Middle frontal gyrus (tissue), 1 donor: Measurements from ENCODE around the gene PROSER1.
"Not testable (repeated sequence)": the region's sequence is repeated elsewhere in the genome, so short reads cannot be mapped to it uniquely, and the experiment has no call there.

Experiments used
- DNase-seq: peaks from one replicate; pipeline ENCODE4 v3.0.0-alpha.2; 2015; ENCODE audit warnings: low spot score; ENCODE audit errors: extremely low spot score

Gene PROSER1

GRCh38 chr13:39025433-39025839 is 12.5 kb downstream of the PROSER1 start:
- DNase-seq, result no peak

DNA sequence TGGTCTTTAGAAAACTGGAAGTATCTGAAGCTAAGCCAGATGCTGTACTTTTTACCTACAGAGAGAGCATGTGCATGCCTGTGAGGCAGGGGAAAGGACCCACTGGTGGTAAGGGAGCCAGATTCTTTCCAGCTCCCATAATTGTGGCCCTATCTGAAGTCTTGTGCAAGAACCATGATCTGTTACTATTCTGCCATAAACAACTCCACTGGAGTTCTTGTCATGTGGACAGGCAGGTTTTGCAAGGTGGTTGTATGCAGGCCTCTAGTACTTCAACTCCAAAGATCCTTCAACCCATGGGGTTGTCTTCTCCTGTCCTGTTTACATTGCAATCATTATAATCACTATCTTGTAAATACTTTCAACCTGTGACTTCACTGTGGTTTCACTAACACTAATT is 14.1 kb downstream of the PROSER1 start:
- DNase-seq, result no peak

DNA sequence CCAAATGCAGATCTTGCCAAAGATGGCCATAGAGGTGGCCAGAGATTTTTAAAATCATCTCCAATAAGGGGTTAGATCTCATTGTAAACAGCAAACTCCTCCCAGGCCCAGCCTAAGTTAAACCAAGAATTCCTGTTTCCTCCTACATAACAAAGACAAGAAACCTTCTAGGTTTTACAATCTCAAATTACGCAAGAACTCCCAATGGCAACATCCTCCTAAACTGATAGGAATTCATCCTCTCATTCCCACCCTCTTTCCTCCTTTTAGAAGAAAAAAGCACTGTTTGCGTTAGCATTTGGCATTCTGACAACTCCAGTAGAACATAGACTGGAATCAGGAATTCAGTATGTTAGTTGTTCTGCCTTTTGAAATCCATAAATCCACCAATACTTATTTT is 14.6 kb downstream of the PROSER1 start:
- no peak for DNase-seq

DNA sequence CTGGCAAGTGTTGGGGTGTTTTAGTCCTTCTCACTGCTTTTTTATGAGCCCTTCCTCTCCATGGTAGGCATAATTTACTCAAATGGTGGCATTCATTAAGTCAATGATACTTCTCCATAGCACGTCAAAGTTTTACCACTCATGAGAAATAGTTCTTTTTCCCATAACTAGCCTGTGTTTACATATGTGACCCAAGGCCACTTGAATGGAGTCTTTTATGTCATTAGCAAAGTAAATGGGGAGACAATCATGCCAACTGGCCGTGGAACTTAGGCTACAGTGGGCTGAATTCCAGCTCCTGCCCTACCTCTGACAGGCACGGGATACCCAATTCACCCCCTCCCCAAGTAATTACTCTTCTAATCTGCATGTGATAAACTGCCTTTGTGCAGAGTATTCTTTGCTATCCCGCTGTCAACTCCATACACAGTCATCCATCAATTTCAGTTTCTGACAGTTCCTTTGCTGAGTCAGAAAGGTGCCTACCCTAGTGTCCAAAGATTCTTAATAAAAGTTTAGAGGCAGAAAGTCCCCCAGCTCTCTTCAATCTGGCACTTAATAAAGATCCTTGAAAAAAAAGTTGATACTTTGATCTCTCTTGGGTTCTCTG is 16.9 kb downstream of the PROSER1 start:
- no peak for DNase-seq

GRCh38 chr13:39016787-39017186 is 21.1 kb downstream of the PROSER1 start:
- no peak for DNase-seq

DNA sequence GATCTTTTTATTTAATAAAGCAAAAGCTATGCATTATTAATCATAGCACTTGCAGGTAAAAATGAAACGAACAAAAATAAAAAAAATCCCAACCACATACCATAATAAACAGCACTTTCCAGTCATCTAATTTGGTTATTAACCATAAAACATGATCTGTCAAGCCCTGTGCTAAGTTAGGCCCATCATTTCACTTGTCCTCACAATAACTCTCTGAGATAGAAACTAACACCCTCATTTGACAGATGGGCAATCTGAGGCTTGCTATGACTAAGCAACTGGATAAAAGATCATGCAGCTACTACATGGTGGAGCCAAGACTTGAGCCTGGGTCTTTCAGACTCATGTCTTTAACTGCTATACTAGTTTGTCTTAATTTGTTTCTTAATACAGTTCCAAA is 21.8 kb downstream of the PROSER1 start:
- no peak for DNase-seq

GRCh38 chr13:39013462-39013861 is 24.4 kb downstream of the PROSER1 start:
- DNase-seq, result no peak

DNA sequence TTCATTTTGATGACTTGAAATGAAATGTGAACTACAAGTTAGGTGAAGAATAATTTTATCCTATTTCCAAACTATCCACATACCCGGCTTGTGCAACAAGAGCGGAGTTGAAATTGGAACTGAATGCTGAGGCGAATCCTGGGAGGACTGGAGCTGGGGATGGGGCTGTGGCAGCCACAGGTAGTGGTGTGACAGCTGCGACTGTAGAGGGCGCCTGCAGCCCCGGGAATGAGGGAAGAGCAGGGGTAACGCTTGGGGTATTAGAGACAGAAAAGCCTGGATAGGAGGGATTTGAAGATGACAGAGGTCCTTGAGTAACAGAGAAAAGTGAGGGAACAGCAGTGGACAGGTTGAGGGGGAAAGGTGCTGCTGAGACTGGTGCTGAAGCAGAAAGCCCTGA is 25.3 kb downstream of the PROSER1 start:
- no peak for DNase-seq

- DNase-seq, result not testable (repeated sequence)
Measured at GRCh38 chr13:39006371-39007111, 31.3 kb downstream of the PROSER1 start.

- no peak for DNase-seq
Measured at GRCh38 chr13:38998739-38999138, 39.1 kb downstream of the PROSER1 start.

- no peak for DNase-seq
Measured at GRCh38 chr13:38993381-38993780, 44.5 kb downstream of the PROSER1 start.

- DNase-seq, result no peak
Measured at GRCh38 chr13:38990693-38991092, 47.2 kb downstream of the PROSER1 start, which contains the start of gene STOML3. Gene STOML3, minus strand, starts transcription at chr13:38990831. Its CDS starts 110 bp downstream, at chr13:38990721.

GRCh38 chr13:38981096-38981495 is 56.8 kb downstream of the PROSER1 start:
- DNase-seq, result no peak

- no peak for DNase-seq
Measured at GRCh38 chr13:38980750-38981078, 57.2 kb downstream of the PROSER1 start.

DNA sequence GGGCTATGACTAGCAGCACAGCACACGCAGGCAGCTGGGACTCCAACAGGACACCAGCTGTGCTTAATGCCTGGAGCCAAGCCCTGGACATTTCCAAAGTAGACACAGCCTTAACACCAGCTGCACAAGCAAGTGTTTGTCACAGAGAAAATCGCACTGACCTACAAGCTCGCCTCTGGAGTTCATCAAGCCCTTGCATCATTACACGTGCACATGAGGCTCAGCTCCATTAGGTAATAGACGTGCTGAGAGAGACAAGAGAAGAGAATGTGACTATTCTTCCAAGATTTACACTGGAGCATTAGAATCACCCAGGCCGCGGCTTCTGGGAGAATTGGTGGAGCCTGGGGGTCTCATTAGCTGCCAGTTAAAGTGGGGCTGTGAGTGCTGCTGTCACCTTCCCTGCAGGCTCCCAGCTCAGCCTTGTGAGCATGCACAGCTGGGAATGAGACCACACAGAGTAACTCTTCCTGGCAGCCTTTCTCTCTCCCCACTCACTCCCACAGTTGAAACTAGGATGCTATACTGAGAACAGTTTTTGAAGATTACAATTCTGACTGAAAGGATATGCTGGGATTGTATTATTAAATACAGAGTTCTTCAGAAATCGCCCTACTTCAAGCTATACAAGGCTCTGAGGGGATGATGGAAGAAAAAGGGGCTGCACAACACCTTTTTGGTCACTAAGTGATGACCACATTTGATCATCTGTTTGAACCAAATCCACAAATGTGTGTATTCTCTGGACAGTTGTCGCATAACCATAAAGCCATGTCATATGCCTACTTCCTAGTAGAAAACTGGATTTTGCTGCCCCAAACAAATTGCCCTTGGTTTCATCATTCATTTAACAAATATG is 57.8 kb downstream of the PROSER1 start:
- no peak for DNase-seq

DNA sequence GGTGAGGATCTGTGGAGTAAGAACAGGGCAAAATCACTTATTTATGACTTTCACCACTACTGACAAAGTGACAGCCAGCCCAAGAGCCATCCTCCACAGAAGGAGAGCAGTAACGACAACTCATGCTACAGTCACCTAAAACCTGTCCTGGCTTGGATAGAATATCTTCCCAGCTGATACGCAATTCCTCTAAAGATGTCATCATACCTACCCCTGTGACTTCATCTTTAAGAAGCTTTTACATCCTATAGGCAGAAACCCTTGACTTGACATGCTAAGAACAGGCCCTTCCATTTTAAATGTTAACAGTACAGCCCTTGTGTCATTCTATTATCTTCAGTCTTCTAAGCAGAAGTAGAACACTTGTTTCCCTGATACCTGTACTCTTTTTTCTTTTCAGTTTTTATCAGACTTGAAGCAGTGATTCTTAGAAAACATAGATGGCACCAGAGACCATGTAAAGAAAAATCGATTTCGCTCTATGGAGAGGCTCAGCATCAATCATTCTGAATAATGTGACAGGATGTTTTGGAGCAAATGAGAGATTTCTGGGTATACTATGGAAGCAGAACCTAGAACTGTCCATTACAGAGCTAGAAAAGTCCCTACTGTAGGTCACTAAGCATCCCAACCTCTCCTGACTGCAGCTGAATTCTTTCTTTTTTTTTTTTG is 67.4 kb downstream of the PROSER1 start:
- DNase-seq, result no peak

- DNase-seq, result no peak
Measured at GRCh38 chr13:38969187-38969586, 68.7 kb downstream of the PROSER1 start.

DNA sequence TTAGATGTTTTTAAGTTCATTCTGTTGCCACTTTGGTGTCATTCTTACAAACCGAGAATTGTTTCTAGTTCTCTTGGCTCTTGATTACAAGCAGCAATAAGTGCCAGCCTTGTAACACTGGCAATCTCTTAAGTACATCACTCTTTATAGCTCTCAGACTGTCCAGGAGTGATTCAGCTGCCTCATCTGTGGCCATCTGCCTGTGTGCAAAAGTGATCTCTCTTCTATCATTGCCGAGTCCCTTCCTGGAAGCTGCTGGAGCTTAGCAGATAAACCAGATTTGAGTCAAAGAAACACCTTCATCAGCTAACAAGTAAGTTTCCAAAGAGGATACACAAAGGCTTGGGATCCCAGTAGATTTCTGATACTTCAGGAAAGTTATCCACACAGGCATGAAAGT is 70.4 kb downstream of the PROSER1 start:
- no peak for DNase-seq

GRCh38 chr13:38965281-38965680 is 72.6 kb downstream of the PROSER1 start:
- DNase-seq, result no peak

- DNase-seq, result no peak
Measured at GRCh38 chr13:38960175-38960574, 77.7 kb downstream of the PROSER1 start.
